ENCODE results near the gene KRTAP2-1. TPM values are rescaled to one million over a fixed set of nuclear protein-coding genes. Genes with fewer than 3 reads are reported as not detected.

KRTAP2-1 gene
- total RNA-seq, 1 experiment from 2014 or later, result not detected

GRCh38 chr17:41013181-41013580 lies 33.9 kb downstream of the KRTAP2-1 start:
- CTCF ChIA-PET, result no interaction called here

GRCh38 chr17:41012326-41013120 lies 34.6 kb downstream of the KRTAP2-1 start:
- no peak overlapping the region for H3K27ac ChIP-seq (ENCODE audit: low read depth, low read length, poor library complexity, severe bottlenecking)
- no TSS peak for BruUV-seq (replicated peaks)
- CTCF ChIA-PET, result no interaction called here
- intact Hi-C loops (cut with micrococcal nuclease; ENCODE audit: unreplicated experiment), result no loop called here
- no peaks in the 10 kb centered on the region for H3K27me3 ChIP-seq (replicated peaks; ENCODE audit: insufficient read depth, low read depth, low read length, poor library complexity)
- POLR2A ChIA-PET (ENCODE audit: low non-redundant PET), result no interaction called here
- H3K4me1 ChIP-seq (ENCODE audit: insufficient read depth, low read length, poor library complexity, severe bottlenecking), result no peaks in the 10 kb centered on the region
- H3K9me3 ChIP-seq (ENCODE audit: low read depth, low read length, poor library complexity, severe bottlenecking), result no peaks in the 10 kb centered on the region
- TF ChIP-seq CTCF (conservative IDR thresholded peaks at IDR 0.05; ENCODE audit: low read depth, low read length) (no peak), EZH2 (IDR thresholded peaks at IDR 0.05; ENCODE audit: borderline replicate concordance, low read depth, low read length, poor library complexity, severe bottlenecking) (no peak)
- no peak overlapping the region for H3K4me3 ChIP-seq (ENCODE audit: low read depth, low read length, poor library complexity, severe bottlenecking)
- DNase-seq (ENCODE audit: low spot score), result no peak
- H3K36me3 ChIP-seq (ENCODE audit: insufficient read depth, low read length, poor library complexity, severe bottlenecking), result no peaks in the 10 kb centered on the region

More at GRCh38 chr17:41013181-41013580, 33.9 kb downstream of the KRTAP2-1 start:
- Histone ChIP-seq H3K27ac (ENCODE audit: low read depth, low read length, poor library complexity, severe bottlenecking) (no peak overlapping the region), H3K4me1 (ENCODE audit: insufficient read depth, low read length, poor library complexity, severe bottlenecking) (no peaks in the 10 kb centered on the region), H3K27me3 (replicated peaks; ENCODE audit: insufficient read depth, low read depth, low read length, poor library complexity) (no peaks in the 10 kb centered on the region), H3K9me3 (ENCODE audit: low read depth, low read length, poor library complexity, severe bottlenecking) (no peaks in the 10 kb centered on the region), H3K4me3 (ENCODE audit: low read depth, low read length, poor library complexity, severe bottlenecking) (no peak overlapping the region), H3K36me3 (ENCODE audit: insufficient read depth, low read length, poor library complexity, severe bottlenecking) (no peaks in the 10 kb centered on the region)
- no peak for DNase-seq (ENCODE audit: low spot score)
- TF ChIP-seq CTCF (conservative IDR thresholded peaks at IDR 0.05; ENCODE audit: low read depth, low read length) (no peak), EZH2 (IDR thresholded peaks at IDR 0.05; ENCODE audit: borderline replicate concordance, low read depth, low read length, poor library complexity, severe bottlenecking) (no peak)
- no TSS peak for BruUV-seq (replicated peaks)
- POLR2A ChIA-PET (ENCODE audit: low non-redundant PET), result no interaction called here
- intact Hi-C loops (cut with micrococcal nuclease; ENCODE audit: unreplicated experiment), result no loop called here

GRCh38 chr17:41010441-41010840 lies 36.7 kb downstream of the KRTAP2-1 start:
- no peaks in the 10 kb centered on the region for H3K9me3 ChIP-seq (ENCODE audit: low read depth, low read length, poor library complexity, severe bottlenecking)
- no TSS peak for BruUV-seq (replicated peaks)
- H3K27me3 ChIP-seq (replicated peaks; ENCODE audit: insufficient read depth, low read depth, low read length, poor library complexity), result no peaks in the 10 kb centered on the region
- CTCF ChIA-PET, result no interaction called here
- no peaks in the 10 kb centered on the region for H3K36me3 ChIP-seq (ENCODE audit: insufficient read depth, low read length, poor library complexity, severe bottlenecking)
- no peak for TF ChIP-seq EZH2 (IDR thresholded peaks at IDR 0.05; ENCODE audit: borderline replicate concordance, low read depth, low read length, poor library complexity, severe bottlenecking)
- no peak for TF ChIP-seq CTCF (conservative IDR thresholded peaks at IDR 0.05; ENCODE audit: low read depth, low read length)
- no peak overlapping the region for H3K27ac ChIP-seq (ENCODE audit: low read depth, low read length, poor library complexity, severe bottlenecking)
- H3K4me1 ChIP-seq (ENCODE audit: insufficient read depth, low read length, poor library complexity, severe bottlenecking), result no peaks in the 10 kb centered on the region
- H3K4me3 ChIP-seq (ENCODE audit: low read depth, low read length, poor library complexity, severe bottlenecking), result no peak overlapping the region
- no peak for DNase-seq (ENCODE audit: low spot score)
- intact Hi-C loops (cut with micrococcal nuclease; ENCODE audit: unreplicated experiment), result no loop called here
- POLR2A ChIA-PET (ENCODE audit: low non-redundant PET), result no interaction called here

All from A673 (cell line).